GM21447 (cell line): ENCODE data around the gene DOC2A.
"Not testable (repeated sequence)": the region's sequence is repeated elsewhere in the genome, so short reads cannot be mapped to it uniquely, and the experiment has no call there.

Source experiments
- ATAC-seq: cut with Tn5 transposase; IDR thresholded peaks from one replicate; pipeline ENCODE4 v1.9.1; 2021; ENCODE audit not compliant: unreplicated experiment

Gene DOC2A

GRCh38 chr16:30010844-30011713 is at the start of gene DOC2A:
TSS of gene DOC2A (minus strand) at chr16:30011027. CDS start at chr16:30010222, 805 bp downstream.
- no peak for ATAC-seq

- ATAC-seq = no peak
These were observed 49.5 kb upstream of the DOC2A start for GRCh38 chr16:30060346-30060745.

- no peak for ATAC-seq
These were observed 44.2 kb upstream of the DOC2A start for GRCh38 chr16:30054959-30055553.

- ATAC-seq = no peak
These were observed 43.6 kb upstream of the DOC2A start for GRCh38 chr16:30054451-30054850.

GRCh38 chr16:30053376-30054015 is 42.7 kb upstream of the DOC2A start:
- no peak for ATAC-seq

GRCh38 chr16:30052671-30053372 is 42.0 kb upstream of the DOC2A start:
- ATAC-seq = peak; percentile 66

- ATAC-seq = no peak
These were observed 40.7 kb upstream of the DOC2A start for GRCh38 chr16:30051518-30051917.

GRCh38 chr16:30049871-30050270 is 39.0 kb upstream of the DOC2A start:
- no peak for ATAC-seq

GRCh38 chr16:30046588-30046987 is 35.8 kb upstream of the DOC2A start:
- ATAC-seq = no peak

- ATAC-seq = no peak
These were observed 35.4 kb upstream of the DOC2A start for GRCh38 chr16:30046178-30046577.

- no peak for ATAC-seq
These were observed 31.0 kb upstream of the DOC2A start for GRCh38 chr16:30041841-30042240.

- not testable (repeated sequence) for ATAC-seq
These were observed 29.9 kb upstream of the DOC2A start for GRCh38 chr16:30040690-30041089.

- no peak for ATAC-seq
These were observed 29.4 kb upstream of the DOC2A start for GRCh38 chr16:30040221-30040620.

- ATAC-seq = no peak
These were observed 22.4 kb upstream of the DOC2A start for GRCh38 chr16:30033270-30033669.

GRCh38 chr16:30032083-30032819 is 21.4 kb upstream of the DOC2A start:
- no peak for ATAC-seq

GRCh38 chr16:30031477-30031918 is 20.7 kb upstream of the DOC2A start:
- no peak for ATAC-seq

GRCh38 chr16:30030841-30031413 is 20.1 kb upstream of the DOC2A start, which contains the start of gene TLCD3B:
TSS of gene TLCD3B (minus strand) at chr16:30031271. CDS start at chr16:30030527, 744 bp downstream.
- no peak for ATAC-seq

GRCh38 chr16:30030011-30030685 is 19.3 kb upstream of the DOC2A start:
- no peak for ATAC-seq

GRCh38 chr16:30028438-30029076 is 17.7 kb upstream of the DOC2A start:
- ATAC-seq = no peak
